ENCODE data around the gene VEZF1. TPM values are rescaled to one million over a fixed set of nuclear protein-coding genes. Genes with fewer than 3 reads are reported as not detected.
A peak's percentile ranks its signal among the peaks of the same experiment; 100 is the strongest.

The VEZF1 gene
- total and polyA plus RNA-seq, 2 of the 4 experiments (the other 2 are of a cell fraction), result 21.1 to 42.1 TPM

GRCh38 chr17:57972151-57972550, 15.9 kb downstream of the VEZF1 start:
- ChIA-PET CTCF (interaction anchor here (0.5 kb wide), 1 partner anchor 97 kb away, joined by 3 read pairs; no protein-coding TSS in a partner anchor), POLR2A (ENCODE audit: unreplicated experiment) (no interaction called here)
- no peak overlapping the region for H3K14ac ChIP-seq (replicated peaks; ENCODE audit: low read depth, low read length)
- peaks cover 27% of the 10 kb centered on the region for H3K36me3 ChIP-seq (ENCODE audit: control insufficient read depth, insufficient read depth, low read length)
- BruUV-seq (replicated peaks), result no TSS peak
- DNase-seq (no peak), ATAC-seq (ENCODE audit: low read depth) (no peak)
- H2AFZ ChIP-seq (replicated peaks; ENCODE audit: low read length, poor library complexity), result no peak overlapping the region
- no peak overlapping the region for H3K18ac ChIP-seq (ENCODE audit: low read depth, low read length)
- peaks cover 27% of the 10 kb centered on the region for H4K20me1 ChIP-seq (ENCODE audit: insufficient read depth, low read length)
- H3K4ac ChIP-seq (ENCODE audit: low read depth, low read length), result no peak overlapping the region
- H2AK5ac ChIP-seq (ENCODE audit: low read depth, low read length), result no peak overlapping the region
- H3K4me1 ChIP-seq (ENCODE audit: control insufficient read depth, insufficient read depth, low read length), result peaks cover 12% of the 10 kb centered on the region
- peaks cover 18 to 39% of the 10 kb centered on the region in 2 experiments for H3K79me1 ChIP-seq (ENCODE audit: low read depth in 1 of 2, low read length in 2 of 2)
- no peaks in the 10 kb centered on the region for H3K9me3 ChIP-seq (ENCODE audit: control insufficient read depth, insufficient read depth, low read length)
- no peak overlapping the region; the same call in 1 of the 2 replicates for H3K23ac ChIP-seq (ENCODE audit: low read depth, low read length)
- no peak overlapping the region for H4K8ac ChIP-seq (ENCODE audit: low read depth in 2 of 2, low read length in 2 of 2)
- H4K5ac ChIP-seq (ENCODE audit: low read depth, low read length), result no peak overlapping the region
- in situ Hi-C loops (cut with MboI; ENCODE audit: low sequenced_read_pairs) (no loop called here), dilution Hi-C loops (cut with HindIII; ENCODE audit: low sequenced_read_pairs, unreplicated experiment) (no loop called here), intact Hi-C loops (cut with micrococcal nuclease) (no loop called here)
- TF ChIP-seq POLR2A (IDR thresholded peaks at IDR 0.05; ENCODE audit: low read depth, low read length) (no peak), RFX5 (IDR thresholded peaks at IDR 0.05; ENCODE audit: low read depth, low read length) (no peak), CEBPB (IDR thresholded peaks at IDR 0.05; ENCODE audit: low read depth, low read length) (no peak)
- no peak overlapping the region for H2BK120ac ChIP-seq (ENCODE audit: low read depth, low read length)
- peak overlapping the region; percentile 11; the same call in 1 of the 2 replicates for H3K27ac ChIP-seq (ENCODE audit: insufficient read depth, low read length)
- no peak overlapping the region for H2AK9ac ChIP-seq (replicated peaks; ENCODE audit: low read depth, low read length, poor library complexity)
- H3K56ac ChIP-seq (ENCODE audit: extremely low read depth, insufficient read depth, low read length), result no peak overlapping the region
- no peak overlapping the region for H2BK5ac ChIP-seq (ENCODE audit: low read depth, low read length, poor library complexity, severe bottlenecking)
- H3K9ac ChIP-seq (ENCODE audit: low read depth, low read length), result no peak overlapping the region
- H2BK15ac ChIP-seq (ENCODE audit: low read depth, low read length), result no peak overlapping the region
- no peak overlapping the region for H4K91ac ChIP-seq (ENCODE audit: insufficient read depth, low read depth, low read length)
- no peak overlapping the region for H2BK20ac ChIP-seq (ENCODE audit: low read depth, low read length)
- H3K4me2 ChIP-seq (ENCODE audit: low read depth, low read length), result no peak overlapping the region
- H3K4me3 ChIP-seq (ENCODE audit: insufficient read depth, low read depth, low read length), result no peak overlapping the region
- WGBS, 2 experiments (ENCODE audit: extremely low coverage in 2 of 2, insufficient read length in 1 of 2), result no CpG with 5 or more reads among the region's 1 CpG
- no peaks in the 10 kb centered on the region for H3K27me3 ChIP-seq (ENCODE audit: control insufficient read depth, insufficient read depth, low read length)
- peaks cover 14% of the 10 kb centered on the region for H3K9me1 ChIP-seq (ENCODE audit: insufficient read depth, low read length)
